Fibroblast of skin of right quadriceps (primary cell): ENCODE measurements around the gene INPP5D.
"Not testable (repeated sequence)": the region's sequence is repeated elsewhere in the genome, so short reads cannot be mapped to it uniquely, and the experiment has no call there.

ENCODE experiments used
- DNase-seq: peaks from one replicate; pipeline ENCODE4 v3.0.0-alpha.2; 2013

Gene INPP5D

DNA sequence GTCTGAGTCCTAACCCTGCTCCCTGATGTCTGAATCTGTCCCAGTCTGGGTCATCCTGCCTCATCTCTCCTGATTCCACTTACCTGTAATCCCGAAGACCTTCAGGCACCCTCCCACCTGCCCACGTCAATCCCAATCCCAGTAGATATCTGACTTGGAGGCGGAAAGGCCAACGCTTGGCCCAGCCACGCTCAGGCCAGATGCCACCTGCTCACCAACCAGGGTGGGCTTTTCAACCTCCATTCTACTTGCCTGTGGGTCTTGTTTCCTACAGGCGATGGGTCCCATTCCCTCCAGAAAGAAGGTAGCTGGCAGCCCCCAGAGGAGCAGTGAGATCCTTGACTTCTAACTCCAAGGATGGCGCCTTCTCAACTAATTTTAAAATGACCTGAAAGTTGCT lies 59.7 kb downstream of the INPP5D start:
- no peak for DNase-seq

DNA sequence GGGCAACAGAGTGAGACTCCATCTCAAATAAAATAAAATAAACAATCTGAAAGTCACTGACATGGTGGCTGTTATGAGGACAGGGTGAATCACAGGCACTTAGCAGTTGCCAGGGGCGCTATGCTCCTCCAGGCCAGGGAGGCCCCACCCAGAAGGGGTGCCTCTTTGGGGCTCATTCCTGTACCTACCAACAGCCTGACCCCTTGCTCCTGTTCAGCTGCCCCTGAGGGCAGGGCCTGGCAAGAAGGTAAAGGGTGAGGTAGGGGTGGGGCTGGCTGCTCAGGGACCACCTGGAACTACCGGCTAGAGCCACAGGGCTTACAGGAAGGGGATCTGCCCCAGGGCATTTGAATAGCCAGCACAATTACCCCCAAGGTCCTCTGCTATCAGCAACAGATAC lies 60.3 kb downstream of the INPP5D start:
- no peak for DNase-seq

DNA sequence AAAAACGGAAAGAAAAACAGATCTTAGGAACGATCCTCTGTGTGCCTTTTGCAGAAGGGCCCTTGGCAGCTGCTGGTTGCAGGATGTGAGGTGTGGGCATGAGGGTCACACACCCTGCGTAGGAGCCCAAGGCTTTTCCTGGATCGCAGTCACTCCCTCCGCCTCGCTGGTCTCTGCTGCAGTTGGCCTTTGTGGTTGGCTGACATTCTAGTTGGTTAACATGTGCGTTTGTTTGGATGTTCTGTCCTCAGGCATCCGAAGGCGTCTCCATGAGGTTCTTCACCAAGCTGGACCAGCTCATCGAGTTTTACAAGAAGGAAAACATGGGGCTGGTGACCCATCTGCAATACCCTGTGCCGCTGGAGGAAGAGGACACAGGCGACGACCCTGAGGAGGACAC lies 61.7 kb downstream of the INPP5D start:
- no peak for DNase-seq

- DNase-seq: no peak
These were observed 62.4 kb downstream of the INPP5D start for GRCh38 chr2:233122541-233122940.

DNA sequence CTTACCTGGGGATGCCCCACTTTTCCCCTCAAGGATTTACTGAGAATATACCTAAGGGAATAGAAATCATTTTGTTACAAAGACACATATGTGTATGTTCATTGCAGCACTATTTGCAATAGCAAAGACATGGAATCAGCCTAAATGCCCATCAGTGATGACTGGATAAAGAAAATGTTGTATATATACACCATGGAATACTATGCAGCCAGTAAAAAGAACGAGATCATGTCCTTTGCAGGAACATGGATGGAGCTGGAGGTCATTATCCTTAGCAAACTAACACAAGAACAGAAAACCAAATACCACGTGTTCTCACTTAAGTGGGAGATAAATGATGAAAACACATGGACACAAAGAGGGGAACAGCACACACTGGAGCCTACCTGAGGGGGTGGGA lies 63.4 kb downstream of the INPP5D start:
- DNase-seq: not testable (repeated sequence)

- no peak for DNase-seq
These were observed 64.4 kb downstream of the INPP5D start for GRCh38 chr2:233124421-233125080.

DNA sequence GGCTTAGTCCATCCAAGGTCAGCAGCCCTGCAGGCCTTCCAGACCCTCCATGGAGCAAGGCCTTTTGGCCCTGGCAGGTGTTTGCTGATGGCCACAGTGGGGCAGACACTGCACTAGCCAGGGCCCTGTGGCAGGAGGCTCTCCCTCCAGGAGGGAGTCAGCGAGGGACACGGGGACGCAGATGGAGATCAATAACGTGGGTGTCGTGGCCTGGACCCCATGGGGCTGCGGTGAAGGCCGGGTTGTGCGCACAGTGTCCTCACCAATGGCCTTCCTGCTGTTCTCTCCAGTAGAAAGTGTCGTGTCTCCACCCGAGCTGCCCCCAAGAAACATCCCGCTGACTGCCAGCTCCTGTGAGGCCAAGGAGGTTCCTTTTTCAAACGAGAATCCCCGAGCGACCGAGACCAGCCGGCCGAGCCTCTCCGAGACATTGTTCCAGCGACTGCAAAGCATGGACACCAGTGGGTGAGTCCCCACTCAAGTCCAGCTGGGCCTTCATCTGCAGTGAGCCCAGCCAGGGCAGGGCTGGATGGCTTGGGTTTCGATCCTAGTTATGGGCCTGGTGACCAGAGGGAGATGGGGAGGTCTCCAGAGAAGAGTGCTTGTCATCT lies 65.4 kb downstream of the INPP5D start:
- DNase-seq: no peak

GRCh38 chr2:233129351-233129978 lies 69.3 kb downstream of the INPP5D start:
- no peak for DNase-seq

DNA sequence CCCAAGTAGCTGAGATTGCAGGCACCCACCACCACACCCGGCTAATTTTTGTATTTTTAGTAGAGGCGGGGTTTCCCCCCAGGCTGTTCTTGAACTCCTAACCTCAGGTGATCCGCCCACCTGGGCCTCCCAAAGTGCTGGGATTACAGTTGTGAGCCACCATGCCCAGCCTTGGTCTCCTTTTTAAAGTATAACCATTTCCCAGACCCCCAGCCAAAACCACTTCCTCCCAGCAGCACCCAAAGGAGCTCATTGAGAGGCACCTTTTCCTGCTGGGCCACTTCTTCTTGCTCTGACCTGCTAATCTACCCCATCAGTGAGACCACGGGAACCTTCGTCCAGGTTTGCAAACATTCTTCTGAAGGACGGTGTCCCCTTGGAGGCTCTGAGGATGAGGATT lies 69.9 kb downstream of the INPP5D start:
- no peak for DNase-seq

GRCh38 chr2:233130481-233131020 lies 70.4 kb downstream of the INPP5D start:
- DNase-seq: no peak

- no peak for DNase-seq
These were observed 72.0 kb downstream of the INPP5D start for GRCh38 chr2:233131936-233132720.

DNA sequence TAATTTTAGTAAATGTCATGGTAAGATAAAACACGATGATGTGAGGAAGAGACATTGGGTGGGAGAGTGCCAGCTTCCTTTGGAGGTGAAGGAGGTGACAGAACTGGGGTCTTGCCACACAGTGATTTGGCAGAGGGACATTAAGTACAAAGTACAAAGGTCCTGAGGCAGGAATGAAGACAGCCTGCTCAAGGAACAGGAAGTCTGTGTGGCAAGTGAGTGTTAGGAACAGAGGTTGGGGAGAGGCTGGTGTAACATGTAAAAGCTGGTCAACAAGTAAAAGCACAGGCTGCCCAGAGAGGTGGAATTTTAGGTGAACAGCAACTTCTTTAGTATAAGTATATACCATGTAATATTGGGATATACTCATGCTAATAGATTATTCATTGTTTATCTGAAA lies 73.1 kb downstream of the INPP5D start:
- no peak for DNase-seq

GRCh38 chr2:233135421-233135820 lies 75.3 kb downstream of the INPP5D start:
- DNase-seq: no peak

DNA sequence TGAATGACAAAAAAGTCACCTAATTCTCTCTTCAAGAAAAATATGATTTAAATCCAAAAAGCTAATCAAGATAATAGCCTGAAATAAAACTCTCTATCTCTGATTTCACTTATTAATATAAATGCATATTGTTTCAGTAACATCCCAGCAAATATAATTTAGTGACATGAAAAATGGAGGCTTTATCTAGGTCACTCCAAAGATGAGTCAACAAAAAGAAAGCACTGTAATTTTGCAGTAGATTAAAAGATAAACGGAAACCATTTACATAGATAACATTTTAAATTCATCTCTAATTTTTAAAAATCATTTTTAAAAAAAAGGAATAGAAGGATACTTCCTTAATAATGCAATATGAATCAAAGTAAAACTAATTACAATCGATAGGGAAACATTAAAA lies 76.9 kb downstream of the INPP5D start:
- no peak for DNase-seq

- DNase-seq: no peak
These were observed 80.0 kb downstream of the INPP5D start for GRCh38 chr2:233140077-233140585.

GRCh38 chr2:233140978-233141377 lies 80.8 kb downstream of the INPP5D start:
- no peak for DNase-seq

DNA sequence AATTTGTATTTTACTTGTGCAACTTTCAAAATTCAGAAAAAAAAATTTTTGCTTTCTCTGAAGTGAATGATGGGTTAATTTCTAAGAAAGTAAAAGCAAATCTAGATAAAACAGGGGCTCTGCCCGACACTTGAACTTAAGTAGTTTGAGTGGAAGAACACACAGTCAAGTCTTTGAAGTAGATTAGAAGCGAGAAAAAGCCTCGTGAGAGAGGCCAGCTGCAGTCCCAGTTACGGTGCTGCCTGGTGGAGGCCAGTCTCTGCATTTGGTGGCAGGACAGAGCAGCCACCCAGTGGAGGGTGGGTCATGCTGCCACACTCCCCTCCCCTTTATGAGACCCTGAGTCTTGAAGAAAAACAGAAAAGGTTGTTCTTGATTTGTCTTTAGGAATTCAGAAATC lies 81.8 kb downstream of the INPP5D start:
- no peak for DNase-seq

- DNase-seq: no peak
These were observed 82.3 kb downstream of the INPP5D start for GRCh38 chr2:233142355-233142897.

GRCh38 chr2:233143700-233144331 lies 83.7 kb downstream of the INPP5D start:
- DNase-seq: no peak

DNA sequence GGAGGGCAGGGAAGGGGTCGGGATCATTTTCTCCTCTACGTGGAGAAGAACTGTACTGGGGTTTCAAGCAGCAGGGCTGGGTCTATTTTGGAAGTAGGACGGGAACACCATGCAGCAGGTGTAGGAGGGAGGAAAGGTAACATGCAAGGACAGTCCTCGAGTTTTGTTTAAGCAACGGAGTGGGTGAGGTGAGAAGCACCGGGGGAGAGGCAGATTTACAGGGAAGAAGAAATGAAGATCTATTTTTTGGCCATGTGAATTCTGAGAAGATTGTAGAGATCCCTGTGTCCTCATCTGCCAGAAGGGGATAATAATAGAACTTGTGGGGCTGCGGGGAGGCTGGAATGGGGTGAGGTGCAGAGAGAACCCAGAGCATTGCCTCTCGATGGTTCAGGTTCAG lies 85.6 kb downstream of the INPP5D start:
- DNase-seq: no peak

DNA sequence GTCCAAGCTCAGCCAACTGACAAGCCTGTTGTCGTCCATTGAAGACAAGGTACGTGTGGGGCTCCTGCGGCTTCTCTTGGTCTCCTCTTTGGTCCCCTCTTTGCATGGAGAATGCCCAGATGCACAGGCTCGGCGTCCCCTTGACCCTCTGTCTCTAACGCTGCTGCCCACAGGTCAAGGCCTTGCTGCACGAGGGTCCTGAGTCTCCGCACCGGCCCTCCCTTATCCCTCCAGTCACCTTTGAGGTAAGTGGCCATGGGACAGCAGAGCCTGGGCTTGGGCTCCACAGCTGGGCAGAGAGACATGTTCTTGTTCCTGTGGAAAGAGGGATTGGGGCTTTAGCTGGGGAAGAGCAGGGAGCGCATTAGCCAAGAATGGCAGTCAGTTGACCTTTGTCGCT lies 86.1 kb downstream of the INPP5D start:
- DNase-seq: no peak

DNA sequence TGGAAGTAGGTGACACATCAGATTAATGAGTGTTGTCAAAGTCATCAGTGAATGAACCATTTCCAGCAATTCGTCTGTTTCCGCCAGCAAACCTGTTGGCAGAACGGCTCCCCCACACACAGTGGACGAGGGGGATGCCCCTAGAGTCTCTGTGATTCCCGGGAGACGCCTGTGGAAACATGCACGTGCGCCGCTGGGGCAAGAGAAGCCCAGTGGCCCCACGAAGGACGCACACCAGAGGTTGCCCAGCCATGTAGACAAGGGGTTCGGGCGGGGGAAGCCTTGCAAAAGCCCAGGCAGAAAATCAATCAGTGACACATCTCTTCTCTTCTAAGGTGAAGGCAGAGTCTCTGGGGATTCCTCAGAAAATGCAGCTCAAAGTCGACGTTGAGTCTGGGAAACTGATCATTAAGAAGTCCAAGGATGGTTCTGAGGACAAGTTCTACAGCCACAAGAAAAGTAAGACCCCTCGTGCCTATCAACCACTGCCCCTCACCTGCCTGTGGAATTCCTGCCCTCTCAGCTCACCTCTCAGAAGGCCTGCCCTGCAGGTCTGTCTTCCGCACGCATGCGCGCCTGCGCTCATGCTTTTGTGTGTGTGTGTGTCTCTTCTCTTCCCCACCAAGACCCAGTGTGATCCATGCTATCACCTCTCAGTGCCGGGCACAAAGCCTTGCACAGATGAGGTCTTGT lies 87.1 kb downstream of the INPP5D start:
- no peak for DNase-seq
